ENCODE measurements around the gene SRGAP1.

The SRGAP1 gene

GRCh38 chr12:63965936-63966605, 121.6 kb downstream of the SRGAP1 start:
- Histone ChIP-seq H3K4me1 (ENCODE audit: control extremely low read depth in 1 of 4, control insufficient read depth in 4 of 4, insufficient read depth in 4 of 4, low read length in 3 of 4) (peaks cover 2 to 11% (median 8%) of the 10 kb centered on the region in 4 experiments), H3K27me3 (replicated peaks in 2 of 5; ENCODE audit: control insufficient read depth in 4 of 5, insufficient read depth in 5 of 5, low read length in 4 of 5) (no peaks in the 10 kb centered on the region), H3K9me3 (ENCODE audit: control extremely low read depth in 1 of 5, control insufficient read depth in 4 of 5, insufficient read depth in 2 of 5, low read depth in 1 of 5, low read length in 4 of 5) (no peaks in the 10 kb centered on the region), H3K36me3 (ENCODE audit: control insufficient read depth in 4 of 4, insufficient read depth in 4 of 4, low read length in 3 of 4) (no peaks in the 10 kb centered on the region), H3K27ac (ENCODE audit: insufficient read depth in 1 of 2, low read depth in 1 of 2, low read length in 2 of 2, poor library complexity in 1 of 2, severe bottlenecking in 2 of 2) (no peak overlapping the region), H3K4me3 (ENCODE audit: control insufficient read depth in 1 of 7, extremely low read depth in 1 of 7, insufficient read depth in 4 of 7, low read depth in 2 of 7, low read length in 6 of 7) (no peak overlapping the region)
- ChIA-PET POLR2A (no interaction called here), CTCF (no interaction called here)
- 67% methylated on average over 2 of the region's 3 CpGs for WGBS (ENCODE audit: insufficient coverage)
- no peak for DNase-seq

- Histone ChIP-seq H3K4me3 (ENCODE audit: control insufficient read depth in 1 of 7, extremely low read depth in 1 of 7, insufficient read depth in 4 of 7, low read depth in 2 of 7, low read length in 6 of 7) (no peak overlapping the region), H3K36me3 (ENCODE audit: control insufficient read depth in 4 of 4, insufficient read depth in 4 of 4, low read length in 3 of 4) (no peaks in the 10 kb centered on the region), H3K4me1 (ENCODE audit: control extremely low read depth in 1 of 4, control insufficient read depth in 4 of 4, insufficient read depth in 4 of 4, low read length in 3 of 4) (peaks cover 2 to 12% (median 9%) of the 10 kb centered on the region in 4 experiments), H3K27ac (ENCODE audit: insufficient read depth in 1 of 2, low read depth in 1 of 2, low read length in 2 of 2, poor library complexity in 1 of 2, severe bottlenecking in 2 of 2) (no peak overlapping the region), H3K9me3 (ENCODE audit: control extremely low read depth in 1 of 5, control insufficient read depth in 4 of 5, insufficient read depth in 2 of 5, low read depth in 1 of 5, low read length in 4 of 5) (no peaks in the 10 kb centered on the region), H3K27me3 (replicated peaks in 2 of 5; ENCODE audit: control insufficient read depth in 4 of 5, insufficient read depth in 5 of 5, low read length in 4 of 5) (no peaks in the 10 kb centered on the region)
- ChIA-PET CTCF (no interaction called here), POLR2A (no interaction called here)
- no CpG with 5 or more reads among the region's 2 CpGs for WGBS (ENCODE audit: insufficient coverage)
- DNase-seq: no peak
Measured at GRCh38 chr12:63966606-63966975, 122.1 kb downstream of the SRGAP1 start.

GRCh38 chr12:63967358-63968145, 123.1 kb downstream of the SRGAP1 start:
- ChIA-PET CTCF (no interaction called here), POLR2A (no interaction called here)
- DNase-seq: no peak
- Histone ChIP-seq H3K4me3 (ENCODE audit: control insufficient read depth in 1 of 7, extremely low read depth in 1 of 7, insufficient read depth in 4 of 7, low read depth in 2 of 7, low read length in 6 of 7) (no peak overlapping the region), H3K9me3 (ENCODE audit: control extremely low read depth in 1 of 5, control insufficient read depth in 4 of 5, insufficient read depth in 2 of 5, low read depth in 1 of 5, low read length in 4 of 5) (no peaks in the 10 kb centered on the region), H3K27me3 (replicated peaks in 2 of 5; ENCODE audit: control insufficient read depth in 4 of 5, insufficient read depth in 5 of 5, low read length in 4 of 5) (no peaks in the 10 kb centered on the region), H3K4me1 (ENCODE audit: control extremely low read depth in 1 of 4, control insufficient read depth in 4 of 4, insufficient read depth in 4 of 4, low read length in 3 of 4) (peaks cover 2 to 12% (median 9%) of the 10 kb centered on the region in 4 experiments), H3K27ac (ENCODE audit: insufficient read depth in 1 of 2, low read depth in 1 of 2, low read length in 2 of 2, poor library complexity in 1 of 2, severe bottlenecking in 2 of 2) (no peak overlapping the region), H3K36me3 (ENCODE audit: control insufficient read depth in 4 of 4, insufficient read depth in 4 of 4, low read length in 3 of 4) (no peaks in the 10 kb centered on the region)
- WGBS (ENCODE audit: insufficient coverage): 96% methylated on average over 4 of the region's 5 CpGs

GRCh38 chr12:63968673-63969072, 124.2 kb downstream of the SRGAP1 start:
- Histone ChIP-seq H3K27ac (ENCODE audit: insufficient read depth in 1 of 2, low read depth in 1 of 2, low read length in 2 of 2, poor library complexity in 1 of 2, severe bottlenecking in 2 of 2) (no peak overlapping the region), H3K9me3 (ENCODE audit: control extremely low read depth in 1 of 5, control insufficient read depth in 4 of 5, insufficient read depth in 2 of 5, low read depth in 1 of 5, low read length in 4 of 5) (no peaks in the 10 kb centered on the region), H3K4me1 (ENCODE audit: control extremely low read depth in 1 of 4, control insufficient read depth in 4 of 4, insufficient read depth in 4 of 4, low read length in 3 of 4) (peaks cover 2 to 12% (median 9%) of the 10 kb centered on the region in 4 experiments), H3K27me3 (replicated peaks in 2 of 5; ENCODE audit: control insufficient read depth in 4 of 5, insufficient read depth in 5 of 5, low read length in 4 of 5) (no peaks in the 10 kb centered on the region), H3K4me3 (ENCODE audit: control insufficient read depth in 1 of 7, extremely low read depth in 1 of 7, insufficient read depth in 4 of 7, low read depth in 2 of 7, low read length in 6 of 7) (no peak overlapping the region), H3K36me3 (ENCODE audit: control insufficient read depth in 4 of 4, insufficient read depth in 4 of 4, low read length in 3 of 4) (no peaks in the 10 kb centered on the region)
- CTCF ChIA-PET: no interaction called here
- POLR2A ChIA-PET: no interaction called here
- WGBS (ENCODE audit: insufficient coverage): 99% methylated on average over 6 of the region's 6 CpGs
- DNase-seq: no peak

GRCh38 chr12:63976902-63977395, 132.4 kb downstream of the SRGAP1 start:
- Histone ChIP-seq H3K4me1 (ENCODE audit: control extremely low read depth in 1 of 4, control insufficient read depth in 4 of 4, insufficient read depth in 4 of 4, low read length in 3 of 4) (no peaks in the 10 kb centered on the region), H3K27me3 (replicated peaks in 2 of 5; ENCODE audit: control insufficient read depth in 4 of 5, insufficient read depth in 5 of 5, low read length in 4 of 5) (no peaks in the 10 kb centered on the region), H3K9me3 (ENCODE audit: control extremely low read depth in 1 of 5, control insufficient read depth in 4 of 5, insufficient read depth in 2 of 5, low read depth in 1 of 5, low read length in 4 of 5) (no peaks in the 10 kb centered on the region), H3K27ac (ENCODE audit: insufficient read depth in 1 of 2, low read depth in 1 of 2, low read length in 2 of 2, poor library complexity in 1 of 2, severe bottlenecking in 2 of 2) (no peak overlapping the region), H3K36me3 (ENCODE audit: control insufficient read depth in 4 of 4, insufficient read depth in 4 of 4, low read length in 3 of 4) (no peaks in the 10 kb centered on the region), H3K4me3 (ENCODE audit: control insufficient read depth in 1 of 7, extremely low read depth in 1 of 7, insufficient read depth in 4 of 7, low read depth in 2 of 7, low read length in 6 of 7) (no peak overlapping the region)
- ChIA-PET POLR2A (interaction anchor here (0.7 kb wide), 1 partner anchor 9 kb away, joined by 5 read pairs; no protein-coding TSS in a partner anchor), CTCF (no interaction called here)
- DNase-seq: no peak
- 100% methylated on average over 2 of the region's 4 CpGs for whole genome bisulfite sequencing (ENCODE audit: insufficient coverage)

- 38% methylated on average over 3 of the region's 4 CpGs for WGBS (ENCODE audit: insufficient coverage)
- CTCF ChIA-PET: no interaction called here
- DNase-seq: peak in 2 of 3 donors; percentile 8 to 22
Measured at GRCh38 chr12:63977441-63977840, 132.9 kb downstream of the SRGAP1 start.

GRCh38 chr12:63978519-63978918, 134.0 kb downstream of the SRGAP1 start:
- no peaks in the 10 kb centered on the region for H3K27me3 ChIP-seq (replicated peaks in 2 of 5; ENCODE audit: control insufficient read depth in 4 of 5, insufficient read depth in 5 of 5, low read length in 4 of 5)
- H3K4me1 ChIP-seq (ENCODE audit: control extremely low read depth in 1 of 4, control insufficient read depth in 4 of 4, insufficient read depth in 4 of 4, low read length in 3 of 4): no peaks in the 10 kb centered on the region
- no peaks in the 10 kb centered on the region for H3K36me3 ChIP-seq (ENCODE audit: control insufficient read depth in 4 of 4, insufficient read depth in 4 of 4, low read length in 3 of 4)
- no CpG with 5 or more reads among the region's 1 CpG for WGBS (ENCODE audit: insufficient coverage)
- no peak overlapping the region for H3K4me3 ChIP-seq (ENCODE audit: control insufficient read depth in 1 of 7, extremely low read depth in 1 of 7, insufficient read depth in 4 of 7, low read depth in 2 of 7, low read length in 6 of 7)
- no peak overlapping the region for H3K27ac ChIP-seq (ENCODE audit: insufficient read depth in 1 of 2, low read depth in 1 of 2, low read length in 2 of 2, poor library complexity in 1 of 2, severe bottlenecking in 2 of 2)
- DNase-seq: no peak
- no peaks in the 10 kb centered on the region for H3K9me3 ChIP-seq (ENCODE audit: control extremely low read depth in 1 of 5, control insufficient read depth in 4 of 5, insufficient read depth in 2 of 5, low read depth in 1 of 5, low read length in 4 of 5)
- CTCF ChIA-PET: no interaction called here
- POLR2A ChIA-PET: interaction anchor here (0.7 kb wide), 1 partner anchor 44 kb away, joined by 4 read pairs; no protein-coding TSS in a partner anchor

More at GRCh38 chr12:63977441-63977840, 132.9 kb downstream of the SRGAP1 start:
- Histone ChIP-seq H3K27ac (ENCODE audit: insufficient read depth in 1 of 2, low read depth in 1 of 2, low read length in 2 of 2, poor library complexity in 1 of 2, severe bottlenecking in 2 of 2) (no peak overlapping the region), H3K9me3 (ENCODE audit: control extremely low read depth in 1 of 5, control insufficient read depth in 4 of 5, insufficient read depth in 2 of 5, low read depth in 1 of 5, low read length in 4 of 5) (no peaks in the 10 kb centered on the region), H3K27me3 (replicated peaks in 2 of 5; ENCODE audit: control insufficient read depth in 4 of 5, insufficient read depth in 5 of 5, low read length in 4 of 5) (no peaks in the 10 kb centered on the region), H3K4me1 (ENCODE audit: control extremely low read depth in 1 of 4, control insufficient read depth in 4 of 4, insufficient read depth in 4 of 4, low read length in 3 of 4) (no peaks in the 10 kb centered on the region), H3K36me3 (ENCODE audit: control insufficient read depth in 4 of 4, insufficient read depth in 4 of 4, low read length in 3 of 4) (no peaks in the 10 kb centered on the region), H3K4me3 (ENCODE audit: control insufficient read depth in 1 of 7, extremely low read depth in 1 of 7, insufficient read depth in 4 of 7, low read depth in 2 of 7, low read length in 6 of 7) (no peak overlapping the region)
- POLR2A ChIA-PET: interaction anchor here (0.7 kb wide), 1 partner anchor 8 kb away, joined by 5 read pairs; no protein-coding TSS in a partner anchor
